Choroid plexus epithelial cell (primary cell): Measurements from ENCODE around the gene RAI1.

ENCODE experiments used
- DNase-seq: peaks from one replicate; pipeline ENCODE4 v3.0.0-alpha.2; 2010; ENCODE audit warnings: low read depth
- H3K4me3 ChIP-seq: 2 replicates; pipeline ENCODE4 v1.5.1; 2011; ENCODE audit warnings: low read depth, mild to moderate bottlenecking, control low read depth, low read length, moderate library complexity
- TF ChIP-seq, protein P1 (sequence below): conservative IDR thresholded peaks from 2 replicates; pipeline ENCODE4 v1.5.1; 2011; ENCODE audit warnings: low read depth, mild to moderate bottlenecking, control low read depth, inconsistent platforms, low read length, moderate library complexity

RAI1 gene

DNA sequence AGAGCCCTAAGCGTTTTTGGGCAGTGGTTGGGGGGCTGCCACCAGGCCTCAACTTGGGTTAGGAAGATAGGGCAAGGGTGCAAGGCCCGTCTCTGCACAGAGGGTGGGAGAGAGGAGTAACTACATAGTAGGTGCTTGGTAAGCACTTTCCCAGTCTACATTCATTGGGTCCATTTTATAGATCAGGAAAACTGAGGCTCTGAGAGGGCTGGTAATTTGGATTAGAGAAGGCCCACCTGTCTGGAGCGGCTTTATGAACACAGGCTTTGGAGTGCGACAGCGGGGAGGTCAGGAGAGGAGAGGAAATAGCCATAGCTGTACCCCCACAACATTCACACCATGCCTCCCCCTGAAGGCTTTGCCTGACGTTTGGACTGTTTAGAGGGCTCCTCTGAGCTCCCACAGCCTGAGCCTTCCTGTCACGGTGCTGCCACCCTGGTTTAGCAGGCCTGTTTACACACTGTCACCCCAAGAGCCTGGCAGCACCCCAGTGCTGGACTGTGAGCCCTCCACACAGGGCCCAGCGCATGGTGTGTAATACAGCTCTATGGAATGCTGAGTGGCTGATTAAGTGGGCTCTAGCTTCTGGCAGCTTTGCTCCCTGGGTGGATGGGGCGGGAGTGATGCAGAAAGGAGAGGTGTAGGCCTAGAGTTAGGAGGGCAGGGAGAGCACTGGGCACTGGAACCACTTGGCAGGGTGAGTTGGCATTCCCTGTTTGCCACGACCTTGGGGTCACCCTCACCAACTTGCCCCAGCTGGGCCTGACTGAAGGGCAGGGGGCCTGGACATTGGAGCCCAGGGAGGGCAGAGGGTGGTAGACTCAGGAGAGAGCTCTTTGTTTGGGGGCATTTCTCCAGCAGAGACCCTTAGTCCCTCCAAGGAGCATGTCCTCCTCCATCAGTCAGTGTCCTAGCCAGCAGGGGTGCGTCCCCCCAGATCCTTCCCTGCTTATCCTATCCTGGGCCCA lies 73.7 kb downstream of the RAI1 start:
- TF ChIP-seq, protein P1, sequence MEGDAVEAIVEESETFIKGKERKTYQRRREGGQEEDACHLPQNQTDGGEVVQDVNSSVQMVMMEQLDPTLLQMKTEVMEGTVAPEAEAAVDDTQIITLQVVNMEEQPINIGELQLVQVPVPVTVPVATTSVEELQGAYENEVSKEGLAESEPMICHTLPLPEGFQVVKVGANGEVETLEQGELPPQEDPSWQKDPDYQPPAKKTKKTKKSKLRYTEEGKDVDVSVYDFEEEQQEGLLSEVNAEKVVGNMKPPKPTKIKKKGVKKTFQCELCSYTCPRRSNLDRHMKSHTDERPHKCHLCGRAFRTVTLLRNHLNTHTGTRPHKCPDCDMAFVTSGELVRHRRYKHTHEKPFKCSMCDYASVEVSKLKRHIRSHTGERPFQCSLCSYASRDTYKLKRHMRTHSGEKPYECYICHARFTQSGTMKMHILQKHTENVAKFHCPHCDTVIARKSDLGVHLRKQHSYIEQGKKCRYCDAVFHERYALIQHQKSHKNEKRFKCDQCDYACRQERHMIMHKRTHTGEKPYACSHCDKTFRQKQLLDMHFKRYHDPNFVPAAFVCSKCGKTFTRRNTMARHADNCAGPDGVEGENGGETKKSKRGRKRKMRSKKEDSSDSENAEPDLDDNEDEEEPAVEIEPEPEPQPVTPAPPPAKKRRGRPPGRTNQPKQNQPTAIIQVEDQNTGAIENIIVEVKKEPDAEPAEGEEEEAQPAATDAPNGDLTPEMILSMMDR: no peak
- H3K4me3 ChIP-seq: no peak overlapping the region
- DNase-seq: no peak

DNA sequence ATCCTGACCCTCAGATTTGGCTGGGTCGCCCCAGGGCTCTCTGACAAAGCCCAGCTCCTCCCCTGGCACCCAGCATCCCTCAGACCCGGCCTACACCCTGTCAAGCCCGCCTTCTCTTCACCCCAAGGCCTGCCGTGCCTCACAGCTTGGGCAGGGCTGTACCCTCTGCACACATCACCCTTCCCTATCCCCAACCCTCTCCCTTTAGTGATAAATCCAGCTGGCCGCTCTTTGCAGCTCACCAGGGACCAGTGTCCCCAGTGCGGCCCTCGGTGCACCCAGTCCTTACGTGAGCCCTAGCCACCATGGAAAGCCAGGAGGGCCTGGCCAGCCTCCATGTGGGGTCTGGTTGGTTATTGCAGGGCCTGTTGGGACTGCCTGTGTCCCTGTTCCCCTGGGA lies 74.5 kb downstream of the RAI1 start:
- no peak for DNase-seq
- TF ChIP-seq, protein P1: no peak
- no peak overlapping the region for H3K4me3 ChIP-seq

DNA sequence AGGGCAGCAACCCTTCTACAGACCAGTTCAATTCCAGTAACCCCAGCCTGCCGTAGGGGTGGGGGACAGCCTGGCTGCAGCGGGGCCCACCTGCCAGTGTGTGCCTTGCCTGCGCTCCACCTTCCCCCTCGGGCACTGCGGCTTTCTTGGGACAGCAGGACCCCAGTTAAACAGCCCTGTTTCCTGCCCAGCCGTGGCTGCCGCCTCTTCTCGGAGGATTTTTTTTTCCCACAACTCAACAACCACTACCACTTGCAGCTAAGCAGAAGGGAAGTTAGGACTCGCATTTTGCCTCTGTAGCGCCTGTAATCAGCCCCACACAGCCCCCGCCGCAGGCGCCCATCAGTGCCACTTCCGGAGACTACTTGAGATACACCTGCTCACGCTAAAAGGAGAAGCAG lies 76.1 kb downstream of the RAI1 start:
- no peak for DNase-seq
- TF ChIP-seq, protein P1: no peak
- no peak overlapping the region for H3K4me3 ChIP-seq

DNA sequence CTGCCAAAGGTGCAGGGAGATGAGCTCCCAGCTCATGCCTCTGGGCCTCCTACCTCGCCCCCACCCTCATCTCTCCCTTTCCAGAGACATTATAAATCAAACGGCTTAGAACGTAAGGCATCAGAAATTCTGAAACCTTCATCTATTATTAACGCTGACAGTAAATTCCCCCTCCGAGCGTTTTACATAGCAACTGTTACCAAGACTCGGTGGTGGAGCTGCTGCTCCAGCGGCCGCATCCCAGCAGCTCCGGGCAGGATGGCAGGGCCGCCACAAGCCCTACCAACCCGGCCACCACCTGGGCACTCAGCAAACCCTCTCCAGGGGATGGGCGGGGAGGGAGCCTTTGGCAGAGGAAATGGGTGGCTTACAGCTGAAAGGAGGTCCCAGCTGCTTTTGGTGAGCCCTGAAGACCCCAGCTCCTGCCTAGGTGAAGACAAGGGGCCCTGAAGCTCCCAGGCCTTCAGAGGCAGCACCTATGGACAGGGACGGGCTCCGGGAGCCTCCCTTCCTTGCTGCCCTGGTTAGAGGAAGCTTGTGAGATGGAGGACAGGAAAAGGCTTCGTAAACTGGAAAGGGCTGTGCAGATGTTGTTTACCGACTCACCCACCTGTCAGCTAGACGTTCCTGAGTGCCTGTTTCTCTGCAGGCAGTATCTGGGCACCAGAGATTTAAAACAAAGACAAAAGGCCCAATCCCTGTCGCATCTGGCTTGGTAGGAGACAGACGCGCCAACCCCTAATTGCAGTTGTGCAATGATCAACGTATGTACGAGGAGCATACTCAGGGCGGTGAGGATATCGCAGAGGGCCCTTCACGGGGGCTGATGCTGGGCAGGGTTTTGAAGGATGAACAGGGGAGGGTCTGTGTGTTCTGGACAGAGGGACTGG lies 76.9 kb downstream of the RAI1 start:
- DNase-seq: no peak
- H3K4me3 ChIP-seq: no peak overlapping the region
- TF ChIP-seq, protein P1: no peak

DNA sequence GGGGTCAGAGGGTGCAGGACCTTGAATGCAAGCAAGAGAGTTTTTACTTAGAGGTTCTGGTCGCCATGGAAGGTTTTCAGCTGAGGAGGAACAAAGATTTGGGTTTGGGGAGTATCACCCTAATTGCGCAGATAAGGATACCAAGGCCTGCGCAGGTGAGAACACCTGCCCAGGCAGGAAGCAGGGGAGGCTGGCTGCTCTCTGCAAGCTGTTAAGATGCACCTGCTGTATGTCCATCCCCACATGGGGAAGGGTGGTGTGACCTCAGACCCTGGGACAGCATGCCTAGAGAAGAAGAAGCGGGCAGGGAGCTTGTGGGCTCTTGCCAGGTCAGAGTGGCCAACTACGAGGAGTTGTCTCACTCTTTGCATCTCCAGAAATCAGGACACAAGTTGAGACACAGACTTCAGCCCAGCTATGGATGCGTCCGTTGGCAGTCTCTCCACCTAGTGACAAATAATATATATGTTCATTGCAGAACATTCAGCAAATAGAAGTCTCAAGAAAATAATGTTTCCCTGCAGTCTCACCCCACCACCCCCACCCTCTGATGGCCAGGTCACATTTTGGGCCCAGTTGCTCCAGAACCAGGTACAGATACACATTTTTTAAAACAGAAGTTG lies 77.8 kb downstream of the RAI1 start:
- no peak for DNase-seq
- no peak overlapping the region for H3K4me3 ChIP-seq
- TF ChIP-seq, protein P1: no peak

DNA sequence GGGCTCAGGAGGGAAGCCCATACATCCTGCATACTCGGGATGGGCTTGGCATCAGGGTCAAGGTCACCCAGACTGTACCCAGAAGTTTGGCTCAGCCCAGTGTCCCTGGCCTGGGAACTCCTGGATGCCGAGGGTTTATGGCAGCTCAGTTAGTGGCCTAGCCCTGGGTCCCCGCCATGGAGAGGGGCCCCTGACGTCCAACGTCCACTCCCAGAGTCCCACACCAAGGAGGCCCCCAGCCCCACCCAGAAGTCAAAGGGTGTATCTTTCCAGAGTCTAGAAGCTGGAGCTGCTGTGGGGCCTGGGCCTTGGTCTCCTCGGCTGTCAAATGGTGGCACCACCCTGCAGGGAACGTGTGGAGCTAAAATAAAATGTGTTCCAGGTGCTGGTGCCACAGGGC lies 79.1 kb downstream of the RAI1 start:
- TF ChIP-seq, protein P1: no peak
- no peak overlapping the region for H3K4me3 ChIP-seq
- no peak for DNase-seq
